OCI-LY1 (cell line): ENCODE measurements around the gene ASB16.

Experiments
- CTCF ChIP-seq: fragments of 200-600 bp; sonication (generic), shearing (Covaris generic); IDR thresholded peaks from 2 replicates; pipeline ENCODE4 v1.5.1; 2017; ENCODE audit warnings: mild to moderate bottlenecking, antibody characterized with exemption, low read length, moderate library complexity, mixed read lengths
- EZH2 ChIP-seq: fragments of 200-600 bp; sonication (generic), shearing (Covaris generic); IDR thresholded peaks from 2 replicates; pipeline ENCODE4 v1.8.0; 2017; ENCODE audit warnings: borderline replicate concordance, mixed run types, mild to moderate bottlenecking, antibody characterized with exemption, low read length, moderate library complexity, mixed read lengths

- TF ChIP-seq CTCF (no peak), EZH2 (no peak)
Observed at GRCh38 chr17:44198721-44199552, 28.4 kb downstream of the ASB16 start.
